GM12891 (cell line): ENCODE results near the gene CTCF.

Experiments
- POLR2A ChIP-seq: IDR thresholded peaks from 2 replicates; pipeline ENCODE4 v1.6.1; 2011; ENCODE audit warnings: low read depth, low read length, control low read depth
- POLR2AphosphoS5 ChIP-seq: IDR thresholded peaks from 2 replicates; pipeline ENCODE4 v1.6.1; 2011; ENCODE audit warnings: low read depth, low read length, control low read depth
- SPI1 ChIP-seq: IDR thresholded peaks from 2 replicates; pipeline ENCODE4 v1.6.1; 2011; ENCODE audit warnings: low read depth, low read length, control low read depth
- TAF1 ChIP-seq: IDR thresholded peaks from 2 replicates; pipeline ENCODE4 v1.6.1; 2011; ENCODE audit warnings: low read depth, low read length, control low read depth

DNA sequence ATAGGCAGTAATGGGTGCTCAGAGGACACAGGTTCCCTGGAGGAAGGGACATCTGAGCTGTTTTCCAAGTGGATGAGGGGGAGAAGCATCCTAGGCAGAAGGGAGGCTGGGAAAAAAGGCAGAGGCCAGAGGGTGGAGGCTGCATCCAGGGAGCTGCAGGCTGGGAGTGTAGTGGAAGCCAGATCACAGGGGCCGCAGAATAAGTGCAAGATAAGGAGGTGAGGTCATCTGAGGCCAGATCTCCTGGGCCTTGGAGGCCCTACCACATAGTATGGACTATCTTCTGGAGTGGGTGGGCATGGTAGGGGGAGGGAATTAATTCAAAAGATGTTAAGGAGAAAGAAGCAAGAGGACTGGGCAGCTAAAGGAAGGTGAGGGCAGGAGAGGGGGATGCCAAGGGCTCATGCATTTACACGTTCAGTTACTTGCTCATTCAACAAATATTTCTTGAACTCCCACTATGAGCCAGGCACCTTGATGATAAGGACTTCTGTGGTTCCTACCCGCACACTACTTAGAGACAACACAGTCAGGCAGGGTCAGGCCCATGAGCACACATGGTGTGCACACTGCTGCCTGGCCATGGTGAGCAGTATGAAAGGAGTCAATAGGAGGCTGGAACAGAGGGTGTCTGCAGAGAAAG is 36.1 kb upstream of the CTCF start:
- TF ChIP-seq POLR2AphosphoS5: no peak
- no peak for TF ChIP-seq POLR2A
- no peak for TF ChIP-seq TAF1
- no peak for TF ChIP-seq SPI1
